Measurements from ENCODE around the gene STAT2.

DNA sequence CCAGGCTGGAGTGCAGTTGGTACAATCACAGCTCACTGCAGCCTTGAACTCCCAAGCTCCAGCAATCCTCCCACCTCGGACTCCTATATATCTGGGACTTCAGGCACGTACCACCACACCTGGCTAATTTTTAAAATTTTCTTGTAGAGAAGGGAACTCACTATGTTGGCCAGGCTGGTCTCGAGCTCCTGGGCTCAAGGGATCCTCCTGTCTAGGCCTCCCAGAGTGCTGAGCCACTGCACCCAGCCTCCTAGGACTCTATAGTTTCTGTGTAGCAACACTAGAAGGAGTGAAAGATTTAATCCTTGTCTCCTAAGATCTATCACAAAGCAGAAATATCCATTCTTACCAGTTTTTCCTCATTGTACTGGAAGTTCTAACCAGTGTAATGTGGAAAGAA is 7.0 kb upstream of the STAT2 start:
- TF ChIP-seq POLR2AphosphoS5 (IDR thresholded peaks at IDR 0.05; ENCODE audit: low read depth, low read length) = no peak
- TF ChIP-seq TAF1 (IDR thresholded peaks at IDR 0.05; ENCODE audit: borderline replicate concordance, low read depth, low read length) = no peak

Measured in GM12892 (cell line).